RWPE1 (cell line): ENCODE data around the gene CDC14A.

Source experiments
- CTCF ChIA-PET: fragments of 350-600 bp; sonication (Branson Sonifier 250); formaldehyde crosslinking; extraction: SDS; loops from one replicate; lab custom pipeline; 2021; lab: Yijun Ruan, JAX
- POLR2A ChIA-PET: fragments of 400-600 bp; formaldehyde crosslinking; extraction: SDS; loops from one replicate; lab custom pipeline; 2020; ENCODE audit warnings: antibody characterized with exemption; ENCODE audit not compliant: low non-redundant PET; lab: Yijun Ruan, JAX
- DNase-seq: peaks from one replicate; pipeline ENCODE4 v3.0.0; 2012; ENCODE audit warnings: low spot score
- H3K27ac ChIP-seq: fragments of 450-650 bp; 2 replicates; pipeline ENCODE4 v1.5.1; 2017
- TF ChIP-seq, protein P1 (sequence below): fragments of 450-650 bp; conservative IDR thresholded peaks from 2 replicates; pipeline ENCODE4 v1.5.1; 2017; ENCODE audit warnings: low read depth, mild to moderate bottlenecking

CDC14A gene

DNA sequence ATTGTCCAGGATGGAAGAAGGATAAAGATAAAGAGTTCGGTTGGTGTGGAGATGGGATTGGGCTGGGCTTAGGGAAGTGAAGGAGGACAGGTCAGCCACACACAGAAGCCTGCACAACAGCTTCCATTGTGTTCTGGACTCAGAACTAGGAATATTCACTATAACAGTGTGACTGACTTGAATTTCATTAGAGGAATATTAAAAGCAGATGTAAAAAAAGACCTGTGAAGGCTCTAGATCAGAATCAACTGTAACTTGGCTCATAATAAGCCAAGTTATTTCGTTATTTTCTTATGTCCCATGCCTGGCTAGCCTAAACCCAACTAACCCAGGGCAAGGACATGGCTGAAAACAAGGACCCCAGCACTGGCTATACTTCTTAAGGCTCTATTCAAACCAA lies 129.0 kb downstream of the CDC14A start:
- CTCF ChIA-PET, result no interaction called here

DNA sequence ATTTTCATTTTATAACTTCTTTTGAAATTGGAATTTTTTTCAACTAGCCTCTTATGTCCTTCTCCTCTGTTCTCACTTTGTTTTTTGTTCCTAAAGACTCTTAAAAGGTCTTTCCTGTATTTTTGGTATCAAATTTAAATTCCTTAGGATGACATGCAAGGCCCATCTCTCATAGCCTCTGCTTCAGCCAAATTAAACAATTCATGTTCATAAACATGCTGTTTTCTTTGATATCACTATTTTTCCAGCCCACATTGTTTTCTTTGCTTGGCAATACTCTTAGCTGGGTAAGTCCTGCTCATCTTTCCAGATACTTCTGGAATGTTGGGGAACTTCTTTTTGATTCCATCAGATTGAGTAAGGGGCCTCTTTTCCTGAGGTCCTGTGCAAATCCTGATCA lies 129.9 kb downstream of the CDC14A start:
- no peak for DNase-seq
- H3K27ac ChIP-seq, result no peak overlapping the region
- CTCF ChIA-PET, result no interaction called here
- TF ChIP-seq, protein P1, sequence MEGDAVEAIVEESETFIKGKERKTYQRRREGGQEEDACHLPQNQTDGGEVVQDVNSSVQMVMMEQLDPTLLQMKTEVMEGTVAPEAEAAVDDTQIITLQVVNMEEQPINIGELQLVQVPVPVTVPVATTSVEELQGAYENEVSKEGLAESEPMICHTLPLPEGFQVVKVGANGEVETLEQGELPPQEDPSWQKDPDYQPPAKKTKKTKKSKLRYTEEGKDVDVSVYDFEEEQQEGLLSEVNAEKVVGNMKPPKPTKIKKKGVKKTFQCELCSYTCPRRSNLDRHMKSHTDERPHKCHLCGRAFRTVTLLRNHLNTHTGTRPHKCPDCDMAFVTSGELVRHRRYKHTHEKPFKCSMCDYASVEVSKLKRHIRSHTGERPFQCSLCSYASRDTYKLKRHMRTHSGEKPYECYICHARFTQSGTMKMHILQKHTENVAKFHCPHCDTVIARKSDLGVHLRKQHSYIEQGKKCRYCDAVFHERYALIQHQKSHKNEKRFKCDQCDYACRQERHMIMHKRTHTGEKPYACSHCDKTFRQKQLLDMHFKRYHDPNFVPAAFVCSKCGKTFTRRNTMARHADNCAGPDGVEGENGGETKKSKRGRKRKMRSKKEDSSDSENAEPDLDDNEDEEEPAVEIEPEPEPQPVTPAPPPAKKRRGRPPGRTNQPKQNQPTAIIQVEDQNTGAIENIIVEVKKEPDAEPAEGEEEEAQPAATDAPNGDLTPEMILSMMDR, result no peak
- POLR2A ChIA-PET, result no interaction called here

More for the DNA sequence above, 129.0 kb downstream of the CDC14A start:
- DNase-seq, result no peak
- POLR2A ChIA-PET, result no interaction called here
- TF ChIP-seq, protein P1, result no peak
- no peak overlapping the region for H3K27ac ChIP-seq

DNA sequence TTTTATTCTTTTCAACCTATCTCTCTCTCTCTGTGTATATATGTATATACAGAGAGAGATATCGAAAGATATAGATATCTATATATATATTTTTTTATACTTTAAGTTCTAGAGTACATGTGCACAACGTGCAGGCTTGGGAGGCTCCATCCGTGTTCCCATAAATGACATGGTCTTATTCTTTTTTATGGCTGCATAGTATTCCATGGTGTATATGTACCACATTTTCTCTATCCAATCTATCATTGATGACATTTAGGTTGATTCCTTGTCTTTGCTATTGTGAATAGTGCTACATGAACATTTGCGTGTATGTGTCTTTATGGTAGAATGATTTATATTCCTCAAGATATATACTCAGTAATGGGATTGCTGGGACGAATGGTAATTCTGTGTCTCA lies 130.4 kb downstream of the CDC14A start:
- no peak overlapping the region for H3K27ac ChIP-seq
- CTCF ChIA-PET, result interaction anchor here (0.5 kb wide), 1 partner anchor 12 kb away, joined by 3 read pairs; no protein-coding TSS in a partner anchor
- POLR2A ChIA-PET, result no interaction called here
- DNase-seq, result no peak
- TF ChIP-seq, protein P1, result no peak

DNA sequence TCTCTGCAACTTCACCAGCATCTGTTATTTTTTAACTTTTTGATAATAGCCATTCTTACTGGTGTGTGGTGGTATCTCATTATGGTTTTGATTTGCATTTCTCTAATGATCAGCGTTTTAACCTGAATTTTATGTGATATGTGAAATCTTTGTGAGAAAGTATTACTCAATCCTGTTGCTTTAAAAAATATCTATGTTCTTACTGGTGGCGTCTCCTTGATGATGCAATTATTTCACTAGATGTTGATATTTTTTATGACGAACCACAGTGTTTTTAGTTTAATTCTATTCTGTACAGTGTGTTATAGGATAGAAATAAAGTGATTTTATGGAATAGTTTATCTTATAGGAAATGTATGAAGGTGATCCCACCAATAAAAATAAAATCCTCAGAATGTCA lies 130.9 kb downstream of the CDC14A start:
- no peak for DNase-seq
- TF ChIP-seq, protein P1, result no peak
- ChIA-PET CTCF (no interaction called here), POLR2A (no interaction called here)
- no peak overlapping the region for H3K27ac ChIP-seq

DNA sequence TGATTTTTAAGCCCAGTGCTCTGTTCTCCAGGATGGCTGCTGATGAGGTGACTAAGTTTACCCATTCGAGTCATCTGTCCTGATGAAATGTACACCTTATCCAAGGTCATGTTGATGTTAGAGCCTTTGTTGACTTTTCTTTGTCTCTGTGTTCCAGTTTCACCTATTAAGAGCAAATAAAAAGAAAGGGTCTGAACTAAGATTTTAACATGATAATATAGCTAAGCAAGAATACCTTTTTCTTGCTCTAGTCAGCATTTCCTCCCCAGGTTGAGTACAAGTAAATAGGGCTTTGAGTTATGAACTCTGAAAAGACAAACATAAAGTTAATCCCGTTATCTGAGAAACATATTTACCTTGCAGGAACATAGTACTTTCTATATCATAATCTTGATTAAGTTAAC lies 133.6 kb downstream of the CDC14A start:
- POLR2A ChIA-PET, result no interaction called here
- H3K27ac ChIP-seq, result no peak overlapping the region
- TF ChIP-seq, protein P1, result no peak
- CTCF ChIA-PET, result no interaction called here
- DNase-seq, result no peak

DNA sequence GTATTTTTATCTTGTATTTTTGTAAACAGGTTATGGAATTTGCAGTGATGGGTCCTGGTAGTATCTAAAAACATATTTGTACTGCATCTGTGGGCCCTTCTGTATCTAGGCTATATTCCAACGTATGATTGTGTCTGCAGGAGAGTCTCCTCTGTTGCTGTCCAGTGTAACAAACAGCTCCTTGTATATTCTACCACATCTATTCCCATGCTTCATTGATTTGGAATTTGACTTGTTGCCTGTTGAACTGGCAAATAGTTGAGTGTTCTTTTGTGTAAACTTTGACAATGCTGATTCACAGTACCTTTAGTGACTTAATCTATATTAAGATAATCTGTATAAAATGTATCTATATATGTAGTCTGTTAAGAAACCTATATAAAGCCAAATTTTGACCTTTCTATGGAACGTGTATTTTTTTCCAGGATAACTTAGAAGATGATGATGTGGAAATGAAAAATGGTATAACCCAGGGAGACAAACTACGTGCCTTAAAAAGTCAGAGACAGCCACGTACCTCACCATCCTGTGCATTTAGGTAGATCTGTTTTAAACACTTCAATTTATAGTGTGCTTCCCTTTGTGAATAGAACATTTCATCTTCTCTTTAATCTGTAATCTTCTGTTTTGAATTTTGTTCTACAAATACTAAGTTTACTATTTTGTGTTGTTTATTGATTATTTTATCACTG lies 142.2 kb downstream of the CDC14A start:
- DNase-seq, result no peak
- ChIA-PET POLR2A (no interaction called here), CTCF (interaction anchor here (0.7 kb wide), 1 partner anchor 12 kb away, joined by 3 read pairs; no protein-coding TSS in a partner anchor)
- H3K27ac ChIP-seq, result no peak overlapping the region
- TF ChIP-seq, protein P1, result no peak
